BJ (cell line): Measurements from ENCODE around the gene NAIF1. TPM values are rescaled to one million over a fixed set of nuclear protein-coding genes. Genes with fewer than 3 reads are reported as not detected.

Source experiments
- CTCF ChIA-PET: fragments of 350-600 bp; formaldehyde crosslinking; extraction: SDS; loops from one replicate; lab custom pipeline; 2021; ENCODE audit warnings: antibody characterized with exemption, inconsistent platforms; lab: Yijun Ruan, JAX
- POLR2A ChIA-PET: fragments of 300-600 bp; sonication (Branson Sonifier 250); formaldehyde crosslinking; extraction: SDS; loops from one replicate; lab custom pipeline; 2021; ENCODE audit warnings: antibody characterized with exemption; lab: Charles Lee
- DNase-seq: peaks from one replicate; pipeline ENCODE4 v3.0.0-alpha.2; 2011; ENCODE audit warnings: low read depth
- H3K27me3 ChIP-seq: 2 replicates; pipeline ENCODE4 v1.6.0; 2011; ENCODE audit warnings: low read length; ENCODE audit not compliant: control insufficient read depth, insufficient read depth
- H3K36me3 ChIP-seq: 2 replicates; pipeline ENCODE4 v1.5.1; 2011; ENCODE audit warnings: low read length; ENCODE audit not compliant: control insufficient read depth, insufficient read depth
- H3K4me3 ChIP-seq: 2 replicates; pipeline ENCODE4 v1.5.1; 2011; ENCODE audit warnings: low read depth, mild to moderate bottlenecking, control low read depth, low read length
- polyA plus RNA-seq: library from polyadenylated mRNA; depleted of rRNA; stranded (reverse); fragments of >200 nt; gene quantifications from 2 replicates; pipeline ENCODE4 v1.2.3, GENCODE V29; 2011
- TF ChIP-seq, protein P1 (sequence below): IDR thresholded peaks from 2 replicates; pipeline ENCODE4 v1.5.1; 2011; ENCODE audit warnings: low read depth, mild to moderate bottlenecking, control low read depth, inconsistent platforms, low read length, moderate library complexity; ENCODE audit not compliant: insufficient read depth

NAIF1 gene
- polyA plus RNA-seq, 1 experiment, result 10.6 TPM

DNA sequence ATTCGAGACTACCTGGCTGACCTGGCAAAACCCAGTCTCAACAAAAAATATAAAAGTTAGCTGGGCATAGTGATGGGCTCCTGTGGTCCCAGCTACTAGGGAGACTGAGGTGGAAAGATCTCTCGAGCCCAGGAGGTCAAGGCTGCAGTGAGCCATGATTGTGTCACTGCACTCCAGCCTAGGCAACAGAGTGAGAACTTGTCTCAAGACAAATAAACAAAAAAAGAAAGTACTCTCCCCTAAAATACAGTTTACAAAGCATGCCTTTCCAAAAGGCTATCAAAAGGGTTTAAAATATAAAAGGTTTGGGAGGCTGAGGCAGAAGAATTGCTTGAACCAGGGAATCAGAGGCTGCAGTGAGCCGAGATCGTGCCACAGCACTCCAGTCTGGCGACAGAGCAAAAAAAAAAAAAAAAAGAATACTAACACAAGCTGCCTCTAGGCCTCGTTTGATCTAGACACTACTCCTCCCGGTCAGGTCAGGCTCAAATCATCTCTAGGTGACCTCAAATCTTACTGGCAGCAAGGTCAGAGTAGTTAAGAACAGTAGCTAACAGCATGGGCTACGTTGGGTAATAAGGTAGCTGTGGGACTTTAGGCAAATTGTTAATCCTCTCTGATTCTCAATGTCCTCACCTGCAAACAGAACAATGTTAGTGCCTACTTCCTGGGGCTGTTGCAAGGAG, 9.3 kb downstream of the NAIF1 start:
- Histone ChIP-seq H3K36me3 (peaks cover 2% of the 10 kb centered on the region), H3K4me3 (no peak overlapping the region), H3K27me3 (no peaks in the 10 kb centered on the region)
- TF ChIP-seq, protein P1, sequence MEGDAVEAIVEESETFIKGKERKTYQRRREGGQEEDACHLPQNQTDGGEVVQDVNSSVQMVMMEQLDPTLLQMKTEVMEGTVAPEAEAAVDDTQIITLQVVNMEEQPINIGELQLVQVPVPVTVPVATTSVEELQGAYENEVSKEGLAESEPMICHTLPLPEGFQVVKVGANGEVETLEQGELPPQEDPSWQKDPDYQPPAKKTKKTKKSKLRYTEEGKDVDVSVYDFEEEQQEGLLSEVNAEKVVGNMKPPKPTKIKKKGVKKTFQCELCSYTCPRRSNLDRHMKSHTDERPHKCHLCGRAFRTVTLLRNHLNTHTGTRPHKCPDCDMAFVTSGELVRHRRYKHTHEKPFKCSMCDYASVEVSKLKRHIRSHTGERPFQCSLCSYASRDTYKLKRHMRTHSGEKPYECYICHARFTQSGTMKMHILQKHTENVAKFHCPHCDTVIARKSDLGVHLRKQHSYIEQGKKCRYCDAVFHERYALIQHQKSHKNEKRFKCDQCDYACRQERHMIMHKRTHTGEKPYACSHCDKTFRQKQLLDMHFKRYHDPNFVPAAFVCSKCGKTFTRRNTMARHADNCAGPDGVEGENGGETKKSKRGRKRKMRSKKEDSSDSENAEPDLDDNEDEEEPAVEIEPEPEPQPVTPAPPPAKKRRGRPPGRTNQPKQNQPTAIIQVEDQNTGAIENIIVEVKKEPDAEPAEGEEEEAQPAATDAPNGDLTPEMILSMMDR, result no peak
- CTCF ChIA-PET, result interaction anchor here (0.5 to 2.1 kb wide), 6 partner anchors 9 to 114 kb away, joined by 3 to 8 read pairs (median 6); partner anchors contain the start of gene NAIF1
- DNase-seq, result no peak
- POLR2A ChIA-PET, result no interaction called here

DNA sequence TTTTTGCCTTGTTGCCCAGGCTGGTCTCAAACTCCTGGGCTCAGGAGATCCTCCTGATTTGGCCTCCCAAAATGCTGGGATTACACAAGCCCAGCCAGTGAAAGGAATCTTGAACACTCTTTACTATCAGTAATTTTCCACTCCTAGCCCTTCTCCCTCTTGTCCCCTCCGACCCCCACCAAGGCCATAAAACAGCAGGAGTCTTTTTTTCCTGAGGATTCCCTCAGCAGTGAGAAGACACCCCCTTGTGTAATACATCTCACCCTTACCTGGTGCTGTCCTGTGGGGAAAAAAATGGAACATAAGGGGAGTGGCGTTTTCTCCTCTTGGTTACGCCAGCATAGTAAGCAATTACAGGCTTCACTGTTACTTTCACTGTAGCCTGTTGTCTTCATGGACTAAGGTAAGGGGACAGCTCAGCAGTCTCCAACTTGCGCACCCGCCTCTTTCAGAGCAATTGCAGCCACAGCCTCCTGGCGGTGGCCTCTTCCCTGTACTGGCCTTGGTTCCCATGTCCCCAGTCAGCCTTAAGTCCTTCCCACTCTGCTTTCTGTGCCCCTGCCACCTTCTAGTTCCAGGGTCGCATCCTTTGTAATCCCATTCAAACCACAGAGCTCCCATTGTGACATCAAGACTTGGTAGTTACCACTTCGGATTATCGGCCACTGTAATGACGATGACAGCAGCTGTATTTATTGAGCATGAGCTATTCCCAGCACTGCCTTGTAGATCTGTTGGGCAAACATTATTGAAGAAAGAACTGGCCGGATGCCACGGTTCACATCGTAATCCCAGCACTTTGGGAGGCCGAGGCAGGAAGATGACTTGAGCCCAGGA, 10.0 kb downstream of the NAIF1 start:
- Histone ChIP-seq H3K4me3 (no peak overlapping the region), H3K36me3 (no peaks in the 10 kb centered on the region; the same call in 1 of the 2 replicates), H3K27me3 (no peaks in the 10 kb centered on the region)
- ChIA-PET POLR2A (no interaction called here), CTCF (interaction anchor here (0.8 to 2.1 kb wide), 5 partner anchors 10 to 114 kb away, joined by 3 to 8 read pairs (median 7); partner anchors contain the start of gene NAIF1)
- DNase-seq, result no peak
- TF ChIP-seq, protein P1, result no peak

DNA sequence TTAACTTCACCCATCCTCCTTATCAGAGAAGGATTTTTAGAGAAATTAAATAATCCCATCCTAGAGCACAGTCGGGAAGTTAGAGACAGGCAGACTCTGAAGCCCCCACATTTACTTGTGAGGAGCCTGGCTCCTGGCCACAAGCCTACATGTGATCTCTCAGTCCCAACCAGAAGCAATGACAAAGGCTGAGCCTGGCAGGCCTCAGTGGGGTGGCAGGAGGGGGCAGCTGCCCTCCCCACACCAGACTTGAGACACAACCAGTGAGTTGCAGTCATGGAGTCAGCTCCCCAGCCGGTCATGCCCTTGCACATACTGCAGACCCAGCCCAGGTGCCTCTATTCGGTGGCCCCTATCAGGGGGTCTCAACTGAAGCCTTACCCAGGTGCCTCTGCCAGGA, 11.0 kb downstream of the NAIF1 start:
- no peak for DNase-seq
- TF ChIP-seq, protein P1, result no peak
- POLR2A ChIA-PET, result no interaction called here
- no peak overlapping the region for H3K4me3 ChIP-seq
- CTCF ChIA-PET, result interaction anchor here (0.8 kb wide), 1 partner anchor 11 kb away, joined by 3 read pairs; no protein-coding TSS in a partner anchor
- no peaks in the 10 kb centered on the region for H3K27me3 ChIP-seq
- no peaks in the 10 kb centered on the region for H3K36me3 ChIP-seq

DNA sequence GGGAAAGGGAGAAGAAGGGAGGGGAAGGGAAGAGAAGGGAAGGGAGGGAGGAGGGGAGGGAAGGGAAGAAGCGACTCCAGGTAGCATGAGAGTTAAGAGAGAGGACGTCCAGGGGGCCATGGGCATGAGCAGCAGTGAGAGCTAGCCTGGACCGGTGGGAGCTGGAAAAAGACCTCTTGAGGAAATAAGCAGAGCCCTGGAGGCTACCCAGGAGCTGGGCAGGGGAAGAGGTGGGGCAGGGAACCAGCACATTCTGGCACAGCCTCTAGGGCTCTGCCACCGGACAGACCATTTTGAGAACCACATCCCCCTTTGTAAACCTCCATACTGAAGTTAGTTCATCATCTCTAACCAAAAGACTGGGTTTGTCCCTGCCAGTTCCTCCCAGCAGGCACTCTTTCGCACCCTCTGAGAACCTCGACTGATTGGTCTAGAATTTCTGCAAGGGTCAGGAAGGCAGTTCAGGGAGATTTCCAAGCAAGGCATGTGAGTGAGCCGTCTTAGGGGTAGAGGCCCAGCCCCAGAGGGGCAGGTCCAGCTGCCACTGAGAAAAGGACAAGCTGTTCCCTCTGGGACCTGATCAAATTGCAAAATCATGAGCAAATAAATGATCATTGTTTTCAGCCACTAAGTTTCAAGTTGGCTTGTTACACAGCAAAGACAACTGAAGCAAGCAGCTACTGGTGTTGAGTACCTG, 11.6 kb downstream of the NAIF1 start:
- POLR2A ChIA-PET, result no interaction called here
- H3K27me3 ChIP-seq, result no peaks in the 10 kb centered on the region
- CTCF ChIA-PET, result interaction anchor here (0.8 to 1.1 kb wide), 2 partner anchors 10 to 12 kb away, joined by 3 read pairs; no protein-coding TSS in a partner anchor
- TF ChIP-seq, protein P1, result no peak
- H3K4me3 ChIP-seq, result no peak overlapping the region
- DNase-seq, result no peak
- no peaks in the 10 kb centered on the region for H3K36me3 ChIP-seq

DNA sequence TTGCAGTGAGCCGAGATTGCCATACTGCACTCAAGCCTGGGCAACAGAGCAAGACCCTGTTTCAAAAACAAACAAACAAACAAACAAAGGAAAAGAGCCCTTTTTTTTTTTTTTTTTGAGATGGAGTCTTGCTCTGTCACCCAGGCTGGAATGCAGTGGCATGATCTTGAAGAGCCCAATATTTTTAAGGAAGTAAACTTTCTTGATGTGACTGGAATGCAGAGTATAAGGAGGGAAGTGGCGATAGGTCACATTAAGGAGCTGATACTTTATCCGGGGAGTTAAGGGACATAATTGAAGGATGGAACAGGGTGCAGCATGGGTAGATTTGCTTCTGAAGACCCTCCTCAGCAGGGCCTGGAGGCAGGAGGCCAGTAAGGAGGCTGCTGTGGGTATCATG, 13.0 kb downstream of the NAIF1 start:
- DNase-seq, result no peak
- POLR2A ChIA-PET, result no interaction called here
- no peaks in the 10 kb centered on the region for H3K27me3 ChIP-seq
- H3K4me3 ChIP-seq, result no peak overlapping the region
- CTCF ChIA-PET, result interaction anchor here (0.6 to 1.2 kb wide), 2 partner anchors 8 to 72 kb away, joined by 4 read pairs; no protein-coding TSS in a partner anchor
- TF ChIP-seq, protein P1, result no peak
- no peaks in the 10 kb centered on the region for H3K36me3 ChIP-seq
